ENCODE results near the gene CBLC.

Gene CBLC

GRCh38 chr19:44746946-44747738 is 30.5 kb upstream of the CBLC start:
- DNase-seq = peak; percentile 92

- peak; percentile 84 for DNase-seq
These were observed 29.8 kb upstream of the CBLC start for GRCh38 chr19:44747739-44748425.

GRCh38 chr19:44748426-44749254 is 29.1 kb upstream of the CBLC start, which contains the start of gene BCL3:
Gene BCL3 (plus strand): TSS chr19:44748708. CDS start chr19:44748791, 83 bp downstream.
- DNase-seq = peak; percentile 82

GRCh38 chr19:44749292-44749691 is 28.4 kb upstream of the CBLC start:
- DNase-seq = no peak

- no peak for DNase-seq
These were observed 27.7 kb upstream of the CBLC start for GRCh38 chr19:44749994-44750393.

- DNase-seq = no peak
These were observed 25.4 kb upstream of the CBLC start for GRCh38 chr19:44752123-44752815.

GRCh38 chr19:44752816-44753625 is 24.7 kb upstream of the CBLC start:
- peak; percentile 97 for DNase-seq

- DNase-seq = no peak
These were observed 24.1 kb upstream of the CBLC start for GRCh38 chr19:44753626-44753931.

- peak; percentile 85 for DNase-seq
These were observed 23.5 kb upstream of the CBLC start for GRCh38 chr19:44753932-44754749.

- DNase-seq = peak; percentile 51
These were observed 23.0 kb upstream of the CBLC start for GRCh38 chr19:44754750-44755080.

GRCh38 chr19:44755219-44755618 is 22.5 kb upstream of the CBLC start:
- DNase-seq = no peak

GRCh38 chr19:44756089-44756562 is 21.6 kb upstream of the CBLC start:
- no peak for DNase-seq

- no peak for DNase-seq
These were observed 20.5 kb upstream of the CBLC start for GRCh38 chr19:44757057-44757734.

GRCh38 chr19:44757735-44758505 is 19.8 kb upstream of the CBLC start:
- no peak for DNase-seq

- DNase-seq = peak; percentile 24
These were observed 19.1 kb upstream of the CBLC start for GRCh38 chr19:44758596-44758995.

- no peak for DNase-seq
These were observed 18.4 kb upstream of the CBLC start for GRCh38 chr19:44759083-44759804.

- DNase-seq = no peak
These were observed 15.7 kb upstream of the CBLC start for GRCh38 chr19:44762038-44762437.

- DNase-seq = no peak
These were observed 12.4 kb upstream of the CBLC start for GRCh38 chr19:44765033-44765948.
